Memory B cell (primary cell): ENCODE results near the gene NLGN1.
"Not testable (repeated sequence)": the region's sequence is repeated elsewhere in the genome, so short reads cannot be mapped to it uniquely, and the experiment has no call there.

Source experiments
- ATAC-seq: fragments of 150-1000 bp; cut with Tn5 transposase; 2 replicates; pipeline ENCODE4 v1.10.0; 2021; ENCODE audit warnings: low read depth, mild to moderate bottlenecking, moderate library complexity
- DNase-seq, 2 donors: peaks; one replicate each; pipeline ENCODE4 v3.0.0; 2022; ENCODE audit warnings: low spot score in 2 of 2
- H3K27ac Mint-ChIP-seq: one replicate; pipeline ENCODE4 v1.8.0; 2022; ENCODE audit warnings: mild to moderate bottlenecking, moderate library complexity, mixed read lengths
- H3K27me3 Mint-ChIP-seq: one replicate; pipeline ENCODE4 v1.8.0; 2022; ENCODE audit warnings: mixed read lengths
- H3K36me3 Mint-ChIP-seq: one replicate; pipeline ENCODE4 v1.8.0; 2022; ENCODE audit warnings: mild to moderate bottlenecking, mixed read lengths
- H3K4me1 Mint-ChIP-seq: one replicate; pipeline ENCODE4 v1.8.0; 2022; ENCODE audit warnings: mixed read lengths
- H3K4me3 Mint-ChIP-seq: one replicate; pipeline ENCODE4 v1.8.0; 2022; ENCODE audit warnings: mild to moderate bottlenecking, moderate library complexity, mixed read lengths
- H3K9me3 Mint-ChIP-seq: one replicate; pipeline ENCODE4 v1.8.0; 2022; ENCODE audit warnings: mixed read lengths

The NLGN1 gene

DNA sequence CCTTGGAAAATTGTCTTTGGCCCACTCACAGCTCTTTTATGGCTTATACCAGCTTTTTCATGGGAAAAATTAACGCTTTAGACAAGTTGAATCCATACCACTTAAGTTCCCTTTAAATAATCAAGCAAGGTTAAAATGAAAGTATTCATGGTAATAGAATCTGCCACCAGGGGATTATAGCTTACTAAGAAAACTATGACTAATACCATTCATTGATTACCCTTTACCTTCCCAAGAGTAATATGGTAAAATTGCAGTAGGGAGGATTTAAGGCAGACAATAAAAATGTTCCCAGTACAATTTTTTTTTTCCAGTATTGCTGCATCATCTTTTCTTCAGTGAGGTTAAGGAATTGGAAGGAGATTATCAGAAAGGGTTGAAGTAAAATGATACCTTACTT, 820.5 kb downstream of the NLGN1 start:
- H3K36me3 Mint-ChIP-seq: no peaks in the 10 kb centered on the region
- H3K27ac Mint-ChIP-seq: no peak overlapping the region
- DNase-seq: no peak
- H3K4me3 Mint-ChIP-seq: no peak overlapping the region
- no peak for ATAC-seq
- H3K4me1 Mint-ChIP-seq: no peaks in the 10 kb centered on the region
- no peaks in the 10 kb centered on the region for H3K9me3 Mint-ChIP-seq
- H3K27me3 Mint-ChIP-seq: no peaks in the 10 kb centered on the region

GRCh38 chr3:174219738-174220137, 822.2 kb downstream of the NLGN1 start:
- DNase-seq: no peak
- ATAC-seq: no peak
- peaks cover 1% of the 10 kb centered on the region for H3K9me3 Mint-ChIP-seq
- H3K4me1 Mint-ChIP-seq: no peaks in the 10 kb centered on the region
- no peaks in the 10 kb centered on the region for H3K36me3 Mint-ChIP-seq
- no peak overlapping the region for H3K4me3 Mint-ChIP-seq
- H3K27ac Mint-ChIP-seq: no peak overlapping the region
- H3K27me3 Mint-ChIP-seq: no peaks in the 10 kb centered on the region

DNA sequence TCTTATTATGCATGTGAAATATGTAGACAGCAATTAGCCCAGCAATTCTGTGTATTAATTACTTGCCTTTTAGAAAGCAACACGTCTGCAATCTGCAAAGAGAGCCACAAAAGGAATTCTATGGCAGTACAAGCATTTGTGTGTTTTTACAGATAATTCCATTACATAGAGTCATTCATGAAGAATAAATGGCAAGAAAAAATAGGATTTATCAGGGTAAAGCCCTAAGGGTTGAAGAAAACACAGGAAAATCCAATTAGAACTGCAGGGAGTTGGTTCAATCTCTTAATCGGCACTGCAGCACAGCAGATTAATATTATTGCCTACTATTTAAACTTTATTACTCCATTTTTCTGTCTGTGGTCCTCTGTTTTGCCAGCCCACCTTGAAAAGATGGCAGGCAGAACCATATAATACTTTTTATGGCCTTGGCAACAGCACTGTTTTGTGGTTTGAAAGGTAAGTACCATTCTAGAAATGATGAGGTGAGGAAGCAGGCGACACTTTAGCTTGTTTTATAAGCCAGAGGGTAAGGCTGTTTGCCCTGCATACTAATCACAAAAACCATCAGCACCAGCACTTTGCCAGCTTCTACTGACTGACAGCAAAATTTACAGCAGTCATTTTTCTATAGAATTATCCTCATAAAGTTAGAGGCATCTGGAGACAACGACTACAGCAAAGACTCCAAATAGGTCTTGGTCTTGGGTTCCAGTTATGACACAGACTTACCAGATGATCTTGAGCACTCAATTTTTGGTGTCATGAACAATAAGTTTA, 823.4 kb downstream of the NLGN1 start:
- Mint-ChIP-seq H3K4me3 (no peak overlapping the region), H3K9me3 (peaks cover 1% of the 10 kb centered on the region), H3K4me1 (no peaks in the 10 kb centered on the region), H3K27ac (no peak overlapping the region), H3K27me3 (no peaks in the 10 kb centered on the region), H3K36me3 (no peaks in the 10 kb centered on the region)
- DNase-seq (no peak), ATAC-seq (no peak)

DNA sequence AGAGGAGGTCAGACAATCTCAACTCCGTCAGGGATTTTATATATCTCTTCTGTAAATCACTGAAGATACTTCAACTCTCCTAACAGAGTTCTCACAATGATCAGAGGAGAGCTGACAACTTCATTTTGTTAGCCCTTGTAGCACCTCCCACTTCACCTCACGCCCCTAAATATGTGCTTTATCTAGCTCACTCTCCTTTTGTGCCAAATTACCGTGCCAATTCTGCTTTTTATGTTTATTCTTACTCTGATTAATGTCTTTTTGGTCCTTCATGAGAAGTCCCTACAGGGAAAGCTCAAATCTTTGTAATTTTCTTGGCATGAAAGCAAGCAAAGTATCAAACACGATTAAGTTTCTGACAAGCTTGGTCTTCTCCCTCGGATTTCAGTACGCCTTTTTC, 825.5 kb downstream of the NLGN1 start:
- no peaks in the 10 kb centered on the region for H3K4me1 Mint-ChIP-seq
- H3K9me3 Mint-ChIP-seq: peaks cover 1% of the 10 kb centered on the region
- DNase-seq: no peak
- no peak overlapping the region for H3K4me3 Mint-ChIP-seq
- no peak overlapping the region for H3K27ac Mint-ChIP-seq
- no peak for ATAC-seq
- no peaks in the 10 kb centered on the region for H3K27me3 Mint-ChIP-seq
- no peaks in the 10 kb centered on the region for H3K36me3 Mint-ChIP-seq

- peaks cover 1% of the 10 kb centered on the region for H3K9me3 Mint-ChIP-seq
- DNase-seq (no peak), ATAC-seq (no peak)
- H3K36me3 Mint-ChIP-seq: no peaks in the 10 kb centered on the region
- H3K4me1 Mint-ChIP-seq: no peaks in the 10 kb centered on the region
- H3K27ac Mint-ChIP-seq: no peak overlapping the region
- no peaks in the 10 kb centered on the region for H3K27me3 Mint-ChIP-seq
- no peak overlapping the region for H3K4me3 Mint-ChIP-seq
These were observed 826.1 kb downstream of the NLGN1 start for GRCh38 chr3:174223626-174224025.

DNA sequence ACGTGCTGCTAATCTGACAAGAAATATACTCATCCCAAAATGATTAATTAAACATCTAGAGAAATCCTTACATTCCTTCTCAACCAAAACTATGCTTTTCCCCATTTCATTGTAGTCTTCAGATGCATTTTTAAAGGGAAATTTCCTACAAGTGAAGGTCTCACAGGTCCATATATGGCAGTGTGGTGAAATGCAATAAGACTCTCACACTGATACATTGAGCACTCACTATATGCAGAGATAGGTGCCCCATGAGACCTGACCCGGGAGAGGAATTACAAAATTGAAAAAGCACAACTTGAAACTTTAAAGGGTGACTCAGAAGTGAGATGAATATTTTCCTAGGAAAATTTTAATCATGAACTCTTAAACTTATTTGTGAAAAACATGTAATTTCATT, 832.4 kb downstream of the NLGN1 start:
- ATAC-seq (no peak), DNase-seq (no peak)
- Mint-ChIP-seq H3K4me3 (no peak overlapping the region), H3K27ac (no peak overlapping the region), H3K9me3 (peaks cover 7% of the 10 kb centered on the region), H3K36me3 (no peaks in the 10 kb centered on the region), H3K4me1 (no peaks in the 10 kb centered on the region), H3K27me3 (no peaks in the 10 kb centered on the region)

- not testable (repeated sequence) for H3K4me1 Mint-ChIP-seq, DNase-seq, H3K27ac Mint-ChIP-seq, H3K27me3 Mint-ChIP-seq, ATAC-seq, H3K9me3 Mint-ChIP-seq, H3K36me3 Mint-ChIP-seq, H3K4me3 Mint-ChIP-seq
These were observed 834.6 kb downstream of the NLGN1 start for GRCh38 chr3:174232028-174232657.

DNA sequence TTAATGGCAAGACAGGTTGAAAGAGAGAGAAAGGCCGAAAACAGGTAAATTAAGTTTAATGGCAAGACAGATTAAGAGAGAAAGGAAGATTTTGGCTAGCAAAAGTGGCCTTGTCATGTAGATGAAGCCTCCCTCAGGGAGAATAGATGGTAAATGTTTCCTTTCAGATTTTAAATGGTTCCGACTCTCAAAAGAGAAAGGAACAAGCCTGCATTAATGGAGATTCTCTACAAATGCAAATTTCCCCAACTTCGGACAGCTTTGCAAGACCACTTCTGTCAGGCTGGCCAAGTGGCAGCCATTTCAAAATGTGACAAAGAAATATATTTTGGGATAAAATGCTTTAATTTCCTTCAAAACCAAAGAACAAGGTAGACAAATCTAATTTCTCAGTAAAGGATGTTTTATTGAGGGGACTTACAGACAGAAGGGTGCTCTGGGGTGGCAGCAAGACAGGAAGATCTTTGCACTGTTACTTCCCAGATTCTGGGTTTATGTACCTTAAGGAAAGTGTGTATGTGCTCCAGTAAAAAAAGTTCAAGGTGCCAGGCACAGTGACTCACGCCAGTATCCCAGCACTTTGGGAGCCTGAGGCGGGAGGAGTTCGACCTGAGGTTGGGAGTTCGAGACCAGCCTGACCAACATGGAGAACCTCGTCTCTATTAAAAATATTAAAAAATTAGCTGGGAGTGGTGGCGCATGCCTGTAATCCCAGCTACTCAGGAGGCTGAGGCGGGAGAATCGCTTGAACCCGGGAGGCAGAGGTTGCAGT, 835.3 kb downstream of the NLGN1 start:
- H3K36me3 Mint-ChIP-seq: no peaks in the 10 kb centered on the region
- H3K4me1 Mint-ChIP-seq: no peaks in the 10 kb centered on the region
- DNase-seq: no peak
- no peaks in the 10 kb centered on the region for H3K27me3 Mint-ChIP-seq
- ATAC-seq: no peak
- peaks cover 7% of the 10 kb centered on the region for H3K9me3 Mint-ChIP-seq
- no peak overlapping the region for H3K4me3 Mint-ChIP-seq
- H3K27ac Mint-ChIP-seq: no peak overlapping the region

DNA sequence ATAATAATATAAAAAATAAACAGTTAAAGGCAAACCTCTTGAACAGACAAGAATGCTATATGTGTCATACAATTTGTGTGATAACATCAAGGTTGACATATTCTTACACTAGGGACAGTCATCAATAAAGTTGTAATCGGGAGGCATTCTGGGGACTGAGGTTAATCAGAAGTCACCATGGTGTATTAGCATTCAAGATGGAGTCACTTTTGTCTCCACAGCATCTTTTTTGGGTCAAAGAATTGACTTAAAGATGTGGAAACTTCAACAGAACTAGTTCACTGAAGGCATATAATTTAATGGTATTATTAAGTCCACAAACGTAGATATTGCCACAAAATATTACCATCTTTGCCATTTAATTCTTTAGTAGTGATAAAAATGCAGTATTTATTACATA, 836.0 kb downstream of the NLGN1 start:
- no peak overlapping the region for H3K27ac Mint-ChIP-seq
- H3K4me3 Mint-ChIP-seq: no peak overlapping the region
- no peaks in the 10 kb centered on the region for H3K27me3 Mint-ChIP-seq
- H3K36me3 Mint-ChIP-seq: no peaks in the 10 kb centered on the region
- ATAC-seq (no peak), DNase-seq (no peak)
- no peaks in the 10 kb centered on the region for H3K4me1 Mint-ChIP-seq
- peaks cover 9% of the 10 kb centered on the region for H3K9me3 Mint-ChIP-seq

GRCh38 chr3:174242311-174243041, 844.9 kb downstream of the NLGN1 start:
- Mint-ChIP-seq H3K9me3 (peaks cover 2% of the 10 kb centered on the region), H3K36me3 (no peaks in the 10 kb centered on the region), H3K4me3 (no peak overlapping the region), H3K27ac (no peak overlapping the region), H3K27me3 (no peaks in the 10 kb centered on the region), H3K4me1 (no peaks in the 10 kb centered on the region)
- no peak for DNase-seq
- ATAC-seq: no peak

GRCh38 chr3:174243171-174243570, 845.6 kb downstream of the NLGN1 start:
- Mint-ChIP-seq H3K27me3 (no peaks in the 10 kb centered on the region), H3K9me3 (no peaks in the 10 kb centered on the region), H3K27ac (no peak overlapping the region), H3K4me1 (no peaks in the 10 kb centered on the region), H3K36me3 (no peaks in the 10 kb centered on the region), H3K4me3 (no peak overlapping the region)
- ATAC-seq: no peak
- DNase-seq: no peak

GRCh38 chr3:174247687-174248152, 850.2 kb downstream of the NLGN1 start:
- H3K4me1 Mint-ChIP-seq: no peaks in the 10 kb centered on the region
- DNase-seq (no peak), ATAC-seq (no peak)
- H3K36me3 Mint-ChIP-seq: no peaks in the 10 kb centered on the region
- no peaks in the 10 kb centered on the region for H3K27me3 Mint-ChIP-seq
- H3K4me3 Mint-ChIP-seq: no peak overlapping the region
- H3K27ac Mint-ChIP-seq: no peak overlapping the region
- no peaks in the 10 kb centered on the region for H3K9me3 Mint-ChIP-seq

DNA sequence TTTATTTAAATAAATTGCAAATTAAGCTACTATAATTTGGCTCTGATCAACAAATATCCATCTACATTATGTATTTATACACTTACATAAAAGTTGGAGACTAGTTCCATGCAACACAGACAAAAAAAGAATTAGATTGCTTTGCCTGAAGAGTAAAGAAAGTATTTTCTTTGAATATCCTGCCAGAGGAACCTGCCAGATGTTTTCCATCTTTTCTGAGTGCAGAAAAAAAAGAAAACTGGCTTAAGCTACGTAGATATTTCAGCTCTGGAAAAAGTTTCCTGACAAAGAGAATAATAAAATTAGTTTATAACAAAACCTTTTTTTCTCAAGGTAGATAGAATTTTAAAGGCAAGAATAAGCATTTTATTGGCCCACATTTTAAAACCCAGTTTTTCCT, 854.1 kb downstream of the NLGN1 start:
- no peaks in the 10 kb centered on the region for H3K4me1 Mint-ChIP-seq
- H3K27ac Mint-ChIP-seq: no peak overlapping the region
- no peaks in the 10 kb centered on the region for H3K27me3 Mint-ChIP-seq
- no peak for ATAC-seq
- H3K4me3 Mint-ChIP-seq: no peak overlapping the region
- peaks cover 2% of the 10 kb centered on the region for H3K9me3 Mint-ChIP-seq
- H3K36me3 Mint-ChIP-seq: no peaks in the 10 kb centered on the region
- no peak for DNase-seq
